Brain microvascular endothelial cell (primary cell): ENCODE data around the gene CYP39A1.

ENCODE experiments used
- DNase-seq: peaks from one replicate; pipeline ENCODE4 v3.0.0-alpha.2; 2020
- H3K27ac ChIP-seq: fragments of 250-450 bp; sonication (Bioruptor Pico); 2 replicates; pipeline ENCODE4 v1.5.1; 2020; ENCODE audit warnings: mild to moderate bottlenecking, moderate library complexity
- H3K27me3 ChIP-seq: fragments of 250-450 bp; sonication (Bioruptor Pico); replicated peaks from 2 replicates; pipeline ENCODE4 v1.5.1; 2020; ENCODE audit warnings: mild to moderate bottlenecking
- H3K36me3 ChIP-seq: fragments of 250-450 bp; sonication (Bioruptor Pico); replicated peaks from 2 replicates; pipeline ENCODE4 v1.5.1; 2020; ENCODE audit warnings: mild to moderate bottlenecking
- H3K4me3 ChIP-seq: 2 replicates; pipeline ENCODE4 v1.5.1; 2011; ENCODE audit warnings: low read depth, mild to moderate bottlenecking, control low read depth, low read length, moderate library complexity
- in situ Hi-C: cut with HindIII; loops from 2 replicates; pipeline ENCODE4 v1.10.0; 2017; ENCODE audit warnings: low sequenced_read_pairs, low pct_ligation_motif_present
- TF ChIP-seq, protein P1 (sequence below): IDR thresholded peaks from 2 replicates; pipeline ENCODE4 v1.5.1; 2011; ENCODE audit warnings: low read depth, mild to moderate bottlenecking, moderate library complexity, low read length, control low read depth, inconsistent platforms; ENCODE audit errors: missing control alignments

The CYP39A1 gene, protein sequence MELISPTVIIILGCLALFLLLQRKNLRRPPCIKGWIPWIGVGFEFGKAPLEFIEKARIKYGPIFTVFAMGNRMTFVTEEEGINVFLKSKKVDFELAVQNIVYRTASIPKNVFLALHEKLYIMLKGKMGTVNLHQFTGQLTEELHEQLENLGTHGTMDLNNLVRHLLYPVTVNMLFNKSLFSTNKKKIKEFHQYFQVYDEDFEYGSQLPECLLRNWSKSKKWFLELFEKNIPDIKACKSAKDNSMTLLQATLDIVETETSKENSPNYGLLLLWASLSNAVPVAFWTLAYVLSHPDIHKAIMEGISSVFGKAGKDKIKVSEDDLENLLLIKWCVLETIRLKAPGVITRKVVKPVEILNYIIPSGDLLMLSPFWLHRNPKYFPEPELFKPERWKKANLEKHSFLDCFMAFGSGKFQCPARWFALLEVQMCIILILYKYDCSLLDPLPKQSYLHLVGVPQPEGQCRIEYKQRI

DNA sequence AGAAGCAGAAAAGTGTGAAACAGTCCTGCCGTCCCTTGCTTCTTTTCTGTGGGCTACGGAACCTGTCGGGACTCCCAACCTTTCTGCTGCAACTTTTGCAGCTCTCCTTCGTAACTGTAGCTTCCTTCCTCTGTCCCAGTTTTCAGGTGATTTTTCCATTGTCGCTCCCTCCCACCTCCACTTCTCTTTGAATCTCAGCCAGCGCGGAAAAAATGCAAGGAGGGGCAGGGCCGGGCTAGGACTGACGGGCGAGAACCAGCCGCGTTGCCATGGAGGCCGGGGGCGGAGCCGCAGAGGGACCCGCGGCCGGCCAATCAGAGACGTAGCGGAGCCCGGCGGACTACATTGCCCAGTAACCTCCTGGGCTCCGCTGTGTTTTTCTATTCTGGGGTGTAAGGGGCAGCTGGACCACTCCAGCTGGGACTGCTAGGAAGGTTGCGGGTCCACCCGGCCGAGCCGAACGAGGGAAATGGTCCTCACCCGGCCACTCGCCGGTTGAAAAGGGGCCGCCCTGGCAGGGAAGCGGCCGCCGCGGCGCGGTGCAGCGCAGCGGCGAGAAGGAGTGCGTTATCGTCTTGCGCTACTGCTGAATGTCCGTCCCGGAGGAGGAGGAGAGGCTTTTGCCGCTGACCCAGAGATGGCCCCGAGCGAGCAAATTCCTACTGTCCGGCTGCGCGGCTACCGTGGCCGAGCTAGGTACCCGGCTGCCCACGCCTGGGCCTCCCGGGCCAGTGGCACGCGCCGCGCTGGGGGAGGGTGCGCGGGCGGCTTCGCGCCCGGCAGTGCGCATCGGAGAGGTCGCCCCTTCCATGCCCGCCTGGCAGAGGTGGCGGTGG lies at the start of gene CYP39A1, which contains the start of gene SLC25A27:
Gene CYP39A1 (minus strand): TSS at position 216 of the 836 bp plus-strand sequence. CDS start 236 bp downstream, outside the sequence.
Gene SLC25A27 (plus strand): TSS at position 373 of the 836 bp plus-strand sequence. CDS start 218 bp downstream, at position 591.
- TF ChIP-seq, protein P1, sequence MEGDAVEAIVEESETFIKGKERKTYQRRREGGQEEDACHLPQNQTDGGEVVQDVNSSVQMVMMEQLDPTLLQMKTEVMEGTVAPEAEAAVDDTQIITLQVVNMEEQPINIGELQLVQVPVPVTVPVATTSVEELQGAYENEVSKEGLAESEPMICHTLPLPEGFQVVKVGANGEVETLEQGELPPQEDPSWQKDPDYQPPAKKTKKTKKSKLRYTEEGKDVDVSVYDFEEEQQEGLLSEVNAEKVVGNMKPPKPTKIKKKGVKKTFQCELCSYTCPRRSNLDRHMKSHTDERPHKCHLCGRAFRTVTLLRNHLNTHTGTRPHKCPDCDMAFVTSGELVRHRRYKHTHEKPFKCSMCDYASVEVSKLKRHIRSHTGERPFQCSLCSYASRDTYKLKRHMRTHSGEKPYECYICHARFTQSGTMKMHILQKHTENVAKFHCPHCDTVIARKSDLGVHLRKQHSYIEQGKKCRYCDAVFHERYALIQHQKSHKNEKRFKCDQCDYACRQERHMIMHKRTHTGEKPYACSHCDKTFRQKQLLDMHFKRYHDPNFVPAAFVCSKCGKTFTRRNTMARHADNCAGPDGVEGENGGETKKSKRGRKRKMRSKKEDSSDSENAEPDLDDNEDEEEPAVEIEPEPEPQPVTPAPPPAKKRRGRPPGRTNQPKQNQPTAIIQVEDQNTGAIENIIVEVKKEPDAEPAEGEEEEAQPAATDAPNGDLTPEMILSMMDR: no peak
- in situ Hi-C loops: no loop called here
- DNase-seq: peak; percentile 82
- Histone ChIP-seq H3K4me3 (peak within 1 kb of the TSS; percentile 78), H3K27ac (no peak within 1 kb of the TSS), H3K36me3 (no peaks in the 10 kb centered on the region), H3K27me3 (no peaks in the 10 kb centered on the region)

DNA sequence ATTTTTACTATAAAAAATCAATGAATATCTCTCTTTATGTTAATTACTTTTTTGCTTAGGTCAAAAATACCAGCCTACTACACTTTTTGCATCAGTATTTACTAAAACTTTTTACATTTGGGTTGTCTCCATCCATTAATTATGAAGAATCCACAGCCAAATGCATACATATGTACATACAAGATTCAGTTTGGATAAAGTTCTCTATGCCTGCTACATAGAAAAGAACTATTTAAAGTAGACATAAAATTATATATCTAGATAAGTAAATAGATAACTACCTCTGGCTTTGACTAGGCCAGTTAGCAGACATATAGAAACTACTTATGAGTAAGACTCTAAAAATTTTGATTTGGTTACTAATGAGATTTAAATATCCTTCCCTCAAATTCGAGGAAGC lies 47.4 kb upstream of the CYP39A1 start:
- in situ Hi-C loops: no loop called here
- H3K27me3 ChIP-seq: peaks cover 3% of the 10 kb centered on the region
- H3K36me3 ChIP-seq: no peaks in the 10 kb centered on the region
- DNase-seq: no peak
- no peak overlapping the region for H3K27ac ChIP-seq
- TF ChIP-seq, protein P1: no peak
- H3K4me3 ChIP-seq: no peak overlapping the region

- Histone ChIP-seq H3K4me3 (no peak overlapping the region), H3K27ac (no peak overlapping the region), H3K36me3 (no peaks in the 10 kb centered on the region), H3K27me3 (no peaks in the 10 kb centered on the region)
- DNase-seq: no peak
- TF ChIP-seq, protein P1: no peak
- in situ Hi-C loops: no loop called here
These were observed 38.4 kb upstream of the CYP39A1 start for GRCh38 chr6:46690911-46691451.

DNA sequence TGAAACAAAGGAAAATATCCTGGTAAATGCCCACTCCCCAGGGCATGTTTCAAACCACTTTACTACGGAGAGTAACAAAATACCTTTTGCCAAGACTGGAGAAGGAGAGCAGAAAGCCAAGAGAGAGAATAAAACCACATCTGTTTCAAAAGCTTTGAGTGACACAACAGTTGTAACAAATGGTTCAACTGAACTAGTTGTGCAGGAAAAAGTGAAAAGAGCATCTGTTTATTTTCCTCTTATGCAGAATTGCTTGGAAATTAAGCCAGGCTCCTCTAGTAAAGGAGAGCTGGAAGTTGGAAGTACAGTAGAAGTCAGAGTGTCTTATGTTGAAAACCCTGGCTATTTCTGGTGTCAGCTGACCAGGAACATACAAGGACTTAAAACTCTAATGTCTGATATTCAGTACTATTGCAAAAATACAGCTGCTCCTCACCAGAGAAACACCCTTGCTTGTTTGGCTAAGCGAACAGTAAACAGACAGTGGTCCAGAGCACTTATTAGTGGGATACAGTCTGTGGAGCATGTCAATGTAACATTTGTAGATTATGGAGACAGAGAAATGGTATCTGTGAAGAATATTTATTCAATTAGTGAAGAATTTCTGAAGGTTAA lies 37.6 kb upstream of the CYP39A1 start:
- Histone ChIP-seq H3K36me3 (no peaks in the 10 kb centered on the region), H3K4me3 (no peak overlapping the region), H3K27me3 (no peaks in the 10 kb centered on the region), H3K27ac (no peak overlapping the region)
- DNase-seq: no peak
- in situ Hi-C loops: no loop called here
- TF ChIP-seq, protein P1: no peak

DNA sequence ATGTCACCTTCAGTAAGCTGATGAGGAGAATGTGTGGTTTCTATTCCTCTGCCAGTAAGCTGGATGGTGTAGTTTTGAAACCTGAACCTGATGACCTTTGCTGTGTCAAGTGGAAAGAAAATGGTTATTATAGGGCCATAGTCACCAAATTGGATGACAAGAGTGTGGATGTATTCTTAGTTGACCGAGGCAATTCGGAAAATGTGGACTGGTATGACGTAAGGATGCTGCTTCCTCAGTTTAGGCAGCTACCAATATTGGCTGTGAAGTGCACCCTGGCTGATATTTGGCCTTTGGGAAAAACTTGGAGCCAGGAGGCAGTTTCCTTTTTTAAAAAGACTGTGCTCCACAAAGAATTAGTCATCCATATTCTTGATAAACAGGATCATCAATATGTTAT lies 37.0 kb upstream of the CYP39A1 start:
- H3K27me3 ChIP-seq: no peaks in the 10 kb centered on the region
- H3K4me3 ChIP-seq: no peak overlapping the region
- in situ Hi-C loops: no loop called here
- TF ChIP-seq, protein P1: no peak
- no peaks in the 10 kb centered on the region for H3K36me3 ChIP-seq
- H3K27ac ChIP-seq: no peak overlapping the region
- no peak for DNase-seq
